HUDEP-2 (cell line): ENCODE results near the gene UNC13B.
"Not testable (repeated sequence)": the region's sequence is repeated elsewhere in the genome, so short reads cannot be mapped to it uniquely, and the experiment has no call there.

Source experiments
- DNase-seq, 76 experiments: peaks; one replicate each; lab custom pipeline; 2025; ENCODE audit not compliant: unreplicated experiment in 76 of 76; lab: John Stamatoyannopoulos, UW

UNC13B gene

GRCh38 chr9:35211854-35212253, 50.0 kb downstream of the UNC13B start:
- DNase-seq: no peak

- no peak for DNase-seq
Measured at GRCh38 chr9:35220659-35221338, 59.0 kb downstream of the UNC13B start.

GRCh38 chr9:35225677-35226076, 63.9 kb downstream of the UNC13B start:
- DNase-seq: no peak

- no peak for DNase-seq
Measured at GRCh38 chr9:35226651-35227050, 64.8 kb downstream of the UNC13B start.

- DNase-seq: no peak
Measured at GRCh38 chr9:35227284-35227683, 65.5 kb downstream of the UNC13B start.

GRCh38 chr9:35229066-35229778, 67.4 kb downstream of the UNC13B start:
- no peak for DNase-seq

- DNase-seq: no peak
Measured at GRCh38 chr9:35229779-35230143, 68.0 kb downstream of the UNC13B start.

- no peak for DNase-seq
Measured at GRCh38 chr9:35232867-35233544, 71.2 kb downstream of the UNC13B start.

- no peak for DNase-seq
Measured at GRCh38 chr9:35236692-35237091, 74.9 kb downstream of the UNC13B start.

- no peak for DNase-seq
Measured at GRCh38 chr9:35237311-35237710, 75.5 kb downstream of the UNC13B start.

- DNase-seq: not testable (repeated sequence)
Measured at GRCh38 chr9:35245945-35246344, 84.1 kb downstream of the UNC13B start.

- DNase-seq: no peak
Measured at GRCh38 chr9:35253075-35253474, 91.3 kb downstream of the UNC13B start.

GRCh38 chr9:35254237-35254636, 92.4 kb downstream of the UNC13B start:
- no peak for DNase-seq

- no peak for DNase-seq
Measured at GRCh38 chr9:35254984-35255857, 93.4 kb downstream of the UNC13B start.

- no peak for DNase-seq
Measured at GRCh38 chr9:35257986-35258659, 96.3 kb downstream of the UNC13B start.

- DNase-seq: peak in 46 of 76 experiments; percentile 1 to 59 (median 20)
Measured at GRCh38 chr9:35258660-35259474, 97.1 kb downstream of the UNC13B start.

- DNase-seq: no peak
Measured at GRCh38 chr9:35260186-35260585, 98.4 kb downstream of the UNC13B start.

GRCh38 chr9:35262064-35262463, 100.3 kb downstream of the UNC13B start:
- DNase-seq: no peak

GRCh38 chr9:35267710-35268109, 105.9 kb downstream of the UNC13B start:
- DNase-seq: no peak
